Right lobe of liver (tissue), 6 donors: ENCODE measurements around the gene CLOCK. TPM values are rescaled to one million over a fixed set of nuclear protein-coding genes. Genes with fewer than 3 reads are reported as not detected.

ENCODE experiments used
- ATAC-seq, 4 donors: fragments of 200-7000 bp; cut with Tn5 transposase; one replicate each; pipeline ENCODE4 v1.9.1; 2020; ENCODE audit warnings: mild to moderate bottlenecking in 4 of 4, moderate library complexity in 4 of 4
- DNase-seq, 3 donors: peaks; one replicate each; pipeline ENCODE4 v3.0.0-alpha.2; 2020
- H3K27ac ChIP-seq, 3 donors: fragments of 200-600 bp; one replicate each; pipeline ENCODE4 v1.8.0; 2022
- H3K27me3 ChIP-seq, 2 donors: fragments of 200-600 bp; one replicate each; pipeline ENCODE4 v1.8.0; 2022
- H3K36me3 ChIP-seq, 4 donors: fragments of 200-600 bp; sonication (generic) in 1 of 4; one replicate each; pipeline versions ENCODE4 v1.5.1 to v1.8.0; 2017 to 2022; ENCODE audit warnings: control low read depth in 1 of 4
- H3K4me1 ChIP-seq, 4 donors: fragments of 200-600 bp; sonication (generic) in 1 of 4; one replicate each; pipeline versions ENCODE4 v1.5.1 to v1.8.0; 2017 to 2022; ENCODE audit warnings: control low read depth in 1 of 4
- H3K4me3 ChIP-seq, 3 donors: fragments of 200-600 bp; one replicate each; pipeline ENCODE4 v1.8.0; 2022
- H3K9me3 ChIP-seq, 4 donors: fragments of 200-600 bp; sonication (generic) in 1 of 4; one replicate each; pipeline versions ENCODE4 v1.5.1 to v1.8.0; 2017 to 2022; ENCODE audit warnings: control low read depth in 1 of 4
- CTCF ChIP-seq, 4 donors: fragments of 200-600 bp in 3 of 4; fragments of 450-650 bp in 1 of 4; IDR thresholded peaks; one replicate each; pipeline versions ENCODE4 v1.5.1 to v1.8.0; 2016 to 2022; ENCODE audit warnings: antibody characterized with exemption in 4 of 4, mild to moderate bottlenecking in 2 of 4
- POLR2A ChIP-seq: fragments of 450-650 bp; IDR thresholded peaks from one replicate; pipeline ENCODE4 v1.6.1; 2017; ENCODE audit warnings: antibody characterized with exemption, mild to moderate bottlenecking
- WGBS: methylation state at CpG from one replicate; pipeline ENCODE4 v1.1.6; 2018; ENCODE audit warnings: low coverage, low lambda C conversion rate; ENCODE audit not compliant: insufficient coverage; ENCODE audit errors: missing lambda C conversion rate; 5-methylcytosine and 5-hydroxymethylcytosine counted together
- intact Hi-C, 2 donors: fragments of 100-400 bp; cut with DNase I; formaldehyde crosslinking; loops; one replicate each; pipeline versions ENCODE4 v1.11.2 to v1.14.1; 2022
- total RNA-seq, 6 experiments: library from RNA; depleted of rRNA in 2 of 6; stranded (reverse); fragments of >200 nt in 2 of 6; fragmentation: NEBNext Ultra II Directional in 3 of 6; extraction: Animal tissue kit (Norgen Biotek cat#: 25700) in 3 of 6; gene quantifications; one replicate each; pipeline versions ENCODE4 v1.1.0 to v1.2.4, GENCODE V29; 2016 to 2023
- donor health status: DM: no; HTN: yes; CAD: no.
- donor health status: DM: no; HTN: no; CAD: no.
- donor health status: DM: no; HTN: no; CAD: no.
- donor health status: DM: no; HTN: yes; CAD: no.
- donor health status: DM: no; HTN: yes; CAD: no.

The CLOCK gene
- total RNA-seq, 6 experiments from 2014 or later: 11.1 to 17.3 (median 12.9) TPM

DNA sequence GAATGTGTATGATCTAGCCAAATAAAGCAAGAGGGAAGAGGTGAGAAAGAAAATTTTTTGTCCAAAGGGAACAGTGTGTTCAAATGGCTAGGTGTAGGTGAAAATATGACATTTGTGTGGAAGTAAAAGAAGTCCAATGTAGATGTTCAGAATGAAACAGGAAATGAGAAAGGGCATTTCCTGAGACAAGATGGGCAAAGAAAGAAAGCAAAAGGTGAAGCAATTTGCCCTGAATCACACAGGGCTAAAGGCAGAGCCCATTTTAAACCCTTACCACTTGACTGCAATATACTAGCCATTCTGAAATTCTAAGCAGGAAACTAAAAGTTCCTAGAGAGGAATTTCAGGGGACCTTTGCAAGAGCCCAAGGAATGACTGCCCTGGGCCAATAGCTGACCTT is 36.0 kb downstream of the CLOCK start:
- intact Hi-C loops: no loop called here
- Histone ChIP-seq H3K9me3 (no peaks in the 10 kb centered on the region), H3K4me3 (no peak overlapping the region), H3K27ac (no peak overlapping the region), H3K36me3 (no peaks in the 10 kb centered on the region), H3K27me3 (no peaks in the 10 kb centered on the region), H3K4me1 (no peaks in the 10 kb centered on the region)
- DNase-seq: no peak
- TF ChIP-seq POLR2A: no peak
- TF ChIP-seq CTCF (IDR thresholded peaks at IDR 0.05): no peak
- ATAC-seq: no peak

DNA sequence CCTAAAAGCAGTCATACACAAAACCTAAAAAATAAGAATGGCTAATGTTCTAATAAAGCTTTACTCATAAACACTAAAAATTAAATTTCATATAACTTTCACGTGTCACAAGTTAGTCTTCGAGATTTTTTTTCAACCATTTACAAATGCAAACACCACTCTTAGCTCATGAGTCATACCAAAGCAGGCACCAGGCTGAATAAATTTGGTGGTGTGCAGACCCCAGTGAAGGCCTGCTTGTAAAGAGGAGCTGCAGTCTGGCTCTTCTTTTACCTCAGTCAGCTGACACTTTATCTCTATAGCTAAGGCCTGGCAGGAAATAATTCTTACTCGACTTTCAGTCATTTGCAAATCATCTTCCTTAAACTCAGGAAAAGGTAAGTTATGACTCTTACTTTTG is 37.4 kb downstream of the CLOCK start:
- DNase-seq: no peak
- Histone ChIP-seq H3K4me3 (no peak overlapping the region), H3K27ac (no peak overlapping the region), H3K27me3 (no peaks in the 10 kb centered on the region), H3K9me3 (no peaks in the 10 kb centered on the region), H3K4me1 (no peaks in the 10 kb centered on the region), H3K36me3 (no peaks in the 10 kb centered on the region)
- WGBS: 47% methylated on average over 3 of the region's 3 CpGs
- no peak for ATAC-seq
- intact Hi-C loops: no loop called here
- TF ChIP-seq CTCF (IDR thresholded peaks at IDR 0.05): no peak

DNA sequence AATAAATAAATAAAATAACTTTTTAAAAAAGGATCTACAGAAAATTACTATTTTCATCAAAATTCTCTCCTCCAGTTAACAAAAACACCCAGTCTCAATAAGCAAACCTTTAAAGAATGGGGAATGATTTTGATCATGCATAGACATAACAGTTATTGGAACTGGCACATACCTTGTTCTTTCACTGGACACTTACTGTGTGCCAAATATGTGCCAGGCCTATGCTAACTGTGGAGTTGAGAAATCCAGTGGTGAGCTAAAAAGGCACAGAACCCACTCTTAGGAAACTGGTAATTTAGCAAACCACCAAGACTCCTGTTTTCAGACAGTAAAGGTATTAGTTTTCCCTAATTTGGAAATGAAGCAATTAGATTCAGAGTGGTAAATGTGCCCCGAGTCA is 39.1 kb downstream of the CLOCK start:
- TF ChIP-seq CTCF (IDR thresholded peaks at IDR 0.05): no peak
- no peak for TF ChIP-seq POLR2A
- Histone ChIP-seq H3K36me3 (no peaks in the 10 kb centered on the region), H3K9me3 (no peaks in the 10 kb centered on the region), H3K4me3 (no peak overlapping the region), H3K27me3 (no peaks in the 10 kb centered on the region), H3K4me1 (no peaks in the 10 kb centered on the region), H3K27ac (no peak overlapping the region)
- peak in 2 of 4 donors; percentile 18 to 85 for ATAC-seq
- WGBS: 100% methylated on average over 1 of the region's 1 CpG
- intact Hi-C loops: no loop called here
- DNase-seq: no peak

DNA sequence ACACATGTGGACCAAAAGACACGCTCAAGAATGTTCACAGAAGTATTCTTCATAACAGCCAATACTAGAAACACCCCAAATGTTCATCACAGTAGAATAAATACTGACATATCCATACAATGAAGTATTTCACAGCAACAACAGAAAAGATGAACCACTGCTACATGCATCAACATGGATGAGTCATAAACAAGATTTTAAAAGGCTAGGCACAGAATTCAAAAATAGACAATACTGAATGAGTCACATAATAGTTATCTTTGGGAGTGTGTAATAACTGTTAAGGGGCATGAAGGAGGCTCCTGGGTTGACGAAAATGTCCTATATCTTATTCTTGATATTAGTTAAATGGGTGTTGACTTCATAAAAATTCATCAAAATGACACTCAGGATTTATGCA is 43.5 kb downstream of the CLOCK start:
- no peak for TF ChIP-seq CTCF (IDR thresholded peaks at IDR 0.05)
- DNase-seq (no peak), ATAC-seq (no peak)
- Histone ChIP-seq H3K4me1 (no peaks in the 10 kb centered on the region), H3K27ac (no peak overlapping the region), H3K4me3 (no peak overlapping the region), H3K27me3 (no peaks in the 10 kb centered on the region), H3K36me3 (no peaks in the 10 kb centered on the region), H3K9me3 (no peaks in the 10 kb centered on the region)
- WGBS: 89% methylated on average over 2 of the region's 2 CpGs
- intact Hi-C loops: no loop called here

DNA sequence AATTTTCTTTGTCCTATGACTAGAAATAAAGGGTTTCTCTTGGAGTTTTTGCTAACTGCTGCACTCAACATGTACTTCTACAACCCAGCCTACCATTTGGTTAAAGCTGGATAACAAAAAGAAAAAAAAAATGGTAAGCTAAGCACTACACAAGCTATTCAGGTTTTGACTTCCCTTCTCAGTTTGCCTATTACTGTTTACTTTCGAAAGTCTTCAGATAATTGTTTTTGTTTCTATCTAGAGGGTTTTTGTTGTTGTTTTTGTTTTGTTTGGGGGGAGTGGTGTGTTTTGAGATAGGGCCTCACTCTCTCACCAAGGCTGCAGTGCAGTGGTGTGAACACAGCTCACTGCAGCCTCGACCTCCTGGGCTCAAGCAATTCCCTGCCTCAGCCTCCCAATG is 46.6 kb downstream of the CLOCK start:
- H3K9me3 ChIP-seq: no peaks in the 10 kb centered on the region
- ATAC-seq (no peak), DNase-seq (no peak)
- WGBS: 95% methylated on average over 2 of the region's 2 CpGs
- no peaks in the 10 kb centered on the region for H3K36me3 ChIP-seq
- TF ChIP-seq CTCF (IDR thresholded peaks at IDR 0.05): no peak
- H3K4me3 ChIP-seq: no peak overlapping the region
- no peak overlapping the region for H3K27ac ChIP-seq
- intact Hi-C loops: no loop called here
- H3K27me3 ChIP-seq: no peaks in the 10 kb centered on the region
- peaks cover 0 to 10% (median 0%) of the 10 kb centered on the region in 4 donors for H3K4me1 ChIP-seq
